Measurements from ENCODE around the gene SLAMF6. TPM values are rescaled to one million over a fixed set of nuclear protein-coding genes. Genes with fewer than 3 reads are reported as not detected.
"Not testable (repeated sequence)": the region's sequence is repeated elsewhere in the genome, so short reads cannot be mapped to it uniquely, and the experiment has no call there.

SLAMF6 gene
- total RNA-seq, 1 experiment from 2014 or later = not detected

DNA sequence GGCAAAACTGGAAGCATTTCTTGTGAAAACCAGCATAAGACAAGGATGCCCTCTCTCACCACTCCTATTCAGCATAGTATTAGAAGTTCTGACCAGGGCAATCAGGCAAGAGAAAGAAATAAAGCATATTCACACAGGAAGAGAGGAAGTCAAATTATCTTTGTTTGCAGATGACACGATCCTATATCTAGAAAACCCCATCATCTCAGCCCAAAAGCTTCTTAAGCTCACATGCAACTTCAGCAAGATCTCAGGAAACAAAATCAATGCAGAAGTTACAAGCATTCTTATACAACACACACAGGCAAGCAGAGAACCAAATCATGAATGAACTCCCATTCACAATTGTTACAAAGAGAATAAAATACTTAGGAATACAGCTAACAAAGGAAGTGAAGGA, 7.1 kb downstream of the SLAMF6 start:
- H3K27ac ChIP-seq (ENCODE audit: low read length); CTCF ChIA-PET; H3K4me1 ChIP-seq (ENCODE audit: control insufficient read depth, insufficient read depth, low read length); H3K4me3 ChIP-seq (ENCODE audit: low read depth in 2 of 2, low read length in 2 of 2); BruUV-seq (replicated peaks); DNase-seq (ENCODE audit: low read depth, low spot score); H3K9me3 ChIP-seq (ENCODE audit: control insufficient read depth, insufficient read depth, low read depth, low read length); intact Hi-C loops (cut with micrococcal nuclease; ENCODE audit: unreplicated experiment); POLR2A ChIA-PET; H3K36me3 ChIP-seq (ENCODE audit: control insufficient read depth, insufficient read depth, low read length); ATAC-seq; in situ Hi-C loops (cut with HindIII; ENCODE audit: low pct_unique_long_range_greater_than_20kb, low sequenced_read_pairs); H3K27me3 ChIP-seq (ENCODE audit: control insufficient read depth, insufficient read depth, low read length): not testable (repeated sequence)

DNA sequence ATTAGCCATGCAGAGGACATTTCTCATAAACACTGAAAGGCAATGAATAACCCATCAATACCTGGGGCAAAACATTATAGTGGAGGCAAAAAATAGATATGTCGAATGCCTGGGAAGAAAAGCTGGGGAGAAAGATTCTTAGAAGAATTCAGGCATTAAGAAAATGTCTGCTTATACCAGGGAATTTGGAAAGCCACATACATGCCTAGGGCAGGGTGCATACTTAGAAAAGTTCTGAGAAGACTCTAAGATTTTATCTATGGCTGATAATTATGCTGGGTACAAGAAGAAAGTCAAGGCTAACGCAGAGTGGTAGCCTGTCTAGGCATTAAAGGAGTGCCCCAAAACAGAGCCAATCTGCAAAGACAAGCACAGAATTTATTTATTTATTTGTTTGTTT, 18.4 kb downstream of the SLAMF6 start:
- ChIA-PET POLR2A (no interaction called here), CTCF (no interaction called here)
- H3K4me1 ChIP-seq (ENCODE audit: control insufficient read depth, insufficient read depth, low read length) = no peaks in the 10 kb centered on the region
- in situ Hi-C loops (cut with HindIII; ENCODE audit: low pct_unique_long_range_greater_than_20kb, low sequenced_read_pairs) (no loop called here), intact Hi-C loops (cut with micrococcal nuclease; ENCODE audit: unreplicated experiment) (no loop called here)
- no peak overlapping the region for H3K27ac ChIP-seq (ENCODE audit: low read length)
- H3K4me3 ChIP-seq (ENCODE audit: low read depth in 2 of 2, low read length in 2 of 2) = no peak overlapping the region
- H3K9me3 ChIP-seq (ENCODE audit: control insufficient read depth, insufficient read depth, low read depth, low read length) = no peaks in the 10 kb centered on the region; the same call in 1 of the 2 replicates
- TF ChIP-seq TCF7L2 (IDR thresholded peaks at IDR 0.05; ENCODE audit: low read depth, low read length) (no peak), POLR2AphosphoS5 (IDR thresholded peaks at IDR 0.05; ENCODE audit: low read depth, low read length) (no peak), SIN3A (IDR thresholded peaks at IDR 0.05; ENCODE audit: borderline replicate concordance, insufficient read depth, low read depth, low read length) (no peak)
- TF ChIP-seq, protein P1, sequence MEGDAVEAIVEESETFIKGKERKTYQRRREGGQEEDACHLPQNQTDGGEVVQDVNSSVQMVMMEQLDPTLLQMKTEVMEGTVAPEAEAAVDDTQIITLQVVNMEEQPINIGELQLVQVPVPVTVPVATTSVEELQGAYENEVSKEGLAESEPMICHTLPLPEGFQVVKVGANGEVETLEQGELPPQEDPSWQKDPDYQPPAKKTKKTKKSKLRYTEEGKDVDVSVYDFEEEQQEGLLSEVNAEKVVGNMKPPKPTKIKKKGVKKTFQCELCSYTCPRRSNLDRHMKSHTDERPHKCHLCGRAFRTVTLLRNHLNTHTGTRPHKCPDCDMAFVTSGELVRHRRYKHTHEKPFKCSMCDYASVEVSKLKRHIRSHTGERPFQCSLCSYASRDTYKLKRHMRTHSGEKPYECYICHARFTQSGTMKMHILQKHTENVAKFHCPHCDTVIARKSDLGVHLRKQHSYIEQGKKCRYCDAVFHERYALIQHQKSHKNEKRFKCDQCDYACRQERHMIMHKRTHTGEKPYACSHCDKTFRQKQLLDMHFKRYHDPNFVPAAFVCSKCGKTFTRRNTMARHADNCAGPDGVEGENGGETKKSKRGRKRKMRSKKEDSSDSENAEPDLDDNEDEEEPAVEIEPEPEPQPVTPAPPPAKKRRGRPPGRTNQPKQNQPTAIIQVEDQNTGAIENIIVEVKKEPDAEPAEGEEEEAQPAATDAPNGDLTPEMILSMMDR (IDR thresholded peaks at IDR 0.05) = no peak
- TF ChIP-seq, protein P2, sequence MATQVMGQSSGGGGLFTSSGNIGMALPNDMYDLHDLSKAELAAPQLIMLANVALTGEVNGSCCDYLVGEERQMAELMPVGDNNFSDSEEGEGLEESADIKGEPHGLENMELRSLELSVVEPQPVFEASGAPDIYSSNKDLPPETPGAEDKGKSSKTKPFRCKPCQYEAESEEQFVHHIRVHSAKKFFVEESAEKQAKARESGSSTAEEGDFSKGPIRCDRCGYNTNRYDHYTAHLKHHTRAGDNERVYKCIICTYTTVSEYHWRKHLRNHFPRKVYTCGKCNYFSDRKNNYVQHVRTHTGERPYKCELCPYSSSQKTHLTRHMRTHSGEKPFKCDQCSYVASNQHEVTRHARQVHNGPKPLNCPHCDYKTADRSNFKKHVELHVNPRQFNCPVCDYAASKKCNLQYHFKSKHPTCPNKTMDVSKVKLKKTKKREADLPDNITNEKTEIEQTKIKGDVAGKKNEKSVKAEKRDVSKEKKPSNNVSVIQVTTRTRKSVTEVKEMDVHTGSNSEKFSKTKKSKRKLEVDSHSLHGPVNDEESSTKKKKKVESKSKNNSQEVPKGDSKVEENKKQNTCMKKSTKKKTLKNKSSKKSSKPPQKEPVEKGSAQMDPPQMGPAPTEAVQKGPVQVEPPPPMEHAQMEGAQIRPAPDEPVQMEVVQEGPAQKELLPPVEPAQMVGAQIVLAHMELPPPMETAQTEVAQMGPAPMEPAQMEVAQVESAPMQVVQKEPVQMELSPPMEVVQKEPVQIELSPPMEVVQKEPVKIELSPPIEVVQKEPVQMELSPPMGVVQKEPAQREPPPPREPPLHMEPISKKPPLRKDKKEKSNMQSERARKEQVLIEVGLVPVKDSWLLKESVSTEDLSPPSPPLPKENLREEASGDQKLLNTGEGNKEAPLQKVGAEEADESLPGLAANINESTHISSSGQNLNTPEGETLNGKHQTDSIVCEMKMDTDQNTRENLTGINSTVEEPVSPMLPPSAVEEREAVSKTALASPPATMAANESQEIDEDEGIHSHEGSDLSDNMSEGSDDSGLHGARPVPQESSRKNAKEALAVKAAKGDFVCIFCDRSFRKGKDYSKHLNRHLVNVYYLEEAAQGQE (IDR thresholded peaks at IDR 0.05; ENCODE audit: insufficient read depth in 1 of 2, low read depth in 2 of 2, low read length in 1 of 2) = no peak
- DNase-seq (ENCODE audit: low read depth, low spot score) (no peak), ATAC-seq (no peak)
- H3K27me3 ChIP-seq (ENCODE audit: control insufficient read depth, insufficient read depth, low read length) = no peaks in the 10 kb centered on the region
- BruUV-seq (replicated peaks) = no TSS peak
- H3K36me3 ChIP-seq (ENCODE audit: control insufficient read depth, insufficient read depth, low read length) = no peaks in the 10 kb centered on the region

DNA sequence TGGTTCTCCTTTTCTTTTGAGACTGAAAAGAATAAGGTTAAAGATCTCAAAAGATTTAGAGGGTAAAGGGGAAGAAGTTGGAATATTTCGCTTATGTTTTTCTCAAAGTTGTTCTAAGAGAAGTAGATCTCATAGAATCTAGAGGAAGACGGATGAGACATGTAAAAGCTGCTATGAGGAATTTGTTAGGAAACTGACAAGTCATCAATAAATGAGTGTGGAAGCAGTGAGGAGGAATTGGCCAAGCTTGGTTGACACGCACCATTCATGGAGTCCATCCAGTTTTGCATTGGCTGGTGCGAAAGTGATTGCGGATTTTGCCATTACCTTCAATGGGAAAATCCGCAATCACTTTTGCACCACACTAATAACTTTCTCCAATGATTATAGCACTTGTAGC, 20.0 kb downstream of the SLAMF6 start:
- Histone ChIP-seq H3K9me3 (ENCODE audit: control insufficient read depth, insufficient read depth, low read depth, low read length) (no peaks in the 10 kb centered on the region; the same call in 1 of the 2 replicates), H3K27me3 (ENCODE audit: control insufficient read depth, insufficient read depth, low read length) (no peaks in the 10 kb centered on the region), H3K36me3 (ENCODE audit: control insufficient read depth, insufficient read depth, low read length) (no peaks in the 10 kb centered on the region), H3K27ac (ENCODE audit: low read length) (no peak overlapping the region), H3K4me3 (ENCODE audit: low read depth in 2 of 2, low read length in 2 of 2) (no peak overlapping the region), H3K4me1 (ENCODE audit: control insufficient read depth, insufficient read depth, low read length) (no peaks in the 10 kb centered on the region)
- TF ChIP-seq, protein P2 (IDR thresholded peaks at IDR 0.05; ENCODE audit: insufficient read depth in 1 of 2, low read depth in 2 of 2, low read length in 1 of 2) = no peak
- TF ChIP-seq POLR2AphosphoS5 (IDR thresholded peaks at IDR 0.05; ENCODE audit: low read depth, low read length) (no peak), SIN3A (IDR thresholded peaks at IDR 0.05; ENCODE audit: borderline replicate concordance, insufficient read depth, low read depth, low read length) (no peak), TCF7L2 (IDR thresholded peaks at IDR 0.05; ENCODE audit: low read depth, low read length) (no peak)
- TF ChIP-seq, protein P1 (IDR thresholded peaks at IDR 0.05) = no peak
- in situ Hi-C loops (cut with HindIII; ENCODE audit: low pct_unique_long_range_greater_than_20kb, low sequenced_read_pairs) (no loop called here), intact Hi-C loops (cut with micrococcal nuclease; ENCODE audit: unreplicated experiment) (no loop called here)
- BruUV-seq (replicated peaks) = no TSS peak
- ChIA-PET CTCF (no interaction called here), POLR2A (no interaction called here)
- DNase-seq (ENCODE audit: low read depth, low spot score) = no peak
- no peak for ATAC-seq

All from Panc1 (cell line).